CD4-positive, alpha-beta T cell (primary cell): ENCODE data around the gene SCUBE1. TPM values are rescaled to one million over a fixed set of nuclear protein-coding genes. Genes with fewer than 3 reads are reported as not detected.

Source experiments
- ATAC-seq: fragments of 200-7000 bp; cut with Tn5 transposase; one replicate; pipeline ENCODE4 v1.10.0; 2022; ENCODE audit warnings: mild to moderate bottlenecking; ENCODE audit not compliant: poor library complexity
- CTCF ChIA-PET: fragments of 350-600 bp; sonication (Branson Sonifier 250); formaldehyde crosslinking; loops from one replicate; lab custom pipeline; 2021; ENCODE audit warnings: antibody characterized with exemption, inconsistent platforms; lab: Charles Lee
- POLR2A ChIA-PET: fragments of 350-600 bp; sonication (Branson Sonifier 250); formaldehyde crosslinking; loops from one replicate; lab custom pipeline; 2021; ENCODE audit warnings: antibody characterized with exemption, inconsistent platforms; lab: Charles Lee
- DNase-seq, 14 experiments: peaks; one replicate each; pipeline ENCODE4 v3.0.0-alpha.2; 2013 to 2020; ENCODE audit warnings: mixed read lengths in 2 of 14
- H3K27ac ChIP-seq, 2 donors: one replicate each; pipeline versions ENCODE4 v1.5.1 to v1.7.0; 2013; ENCODE audit warnings: low read length in 2 of 2, low read depth in 1 of 2, mild to moderate bottlenecking in 1 of 2
- H3K27me3 ChIP-seq, 2 experiments: 1 replicate in 1 of 2; 2 replicates in 1 of 2; pipeline versions ENCODE4 v1.6.1 to v1.7.0; 2013; ENCODE audit warnings: low read length in 2 of 2, control low read depth in 1 of 2, mild to moderate bottlenecking in 1 of 2, moderate library complexity in 1 of 2; ENCODE audit not compliant: insufficient read depth in 2 of 2, control insufficient read depth in 1 of 2
- H3K36me3 ChIP-seq: one replicate; pipeline ENCODE4 v1.6.1; 2013; ENCODE audit warnings: low read length, control low read depth; ENCODE audit not compliant: insufficient read depth
- H3K4me1 ChIP-seq: one replicate; pipeline ENCODE4 v1.6.1; 2013; ENCODE audit warnings: low read length, control low read depth; ENCODE audit not compliant: insufficient read depth
- H3K4me3 ChIP-seq: one replicate; pipeline ENCODE4 v1.5.1; 2013; ENCODE audit warnings: mild to moderate bottlenecking, low read length, moderate library complexity
- H3K9me3 ChIP-seq, 2 experiments: 1 replicate in 1 of 2; 2 replicates in 1 of 2; pipeline versions ENCODE4 v1.6.1 to v1.7.0; 2013; ENCODE audit warnings: low read length in 2 of 2, mild to moderate bottlenecking in 2 of 2, control low read depth in 1 of 2, moderate library complexity in 1 of 2; ENCODE audit not compliant: control insufficient read depth in 1 of 2, insufficient read depth in 1 of 2
- H3K27ac Mint-ChIP-seq: one replicate; pipeline ENCODE4 v1.8.0; 2020; ENCODE audit warnings: mixed read lengths
- H3K27me3 Mint-ChIP-seq: one replicate; pipeline ENCODE4 v1.8.0; 2021; ENCODE audit warnings: mixed read lengths
- H3K36me3 Mint-ChIP-seq: one replicate; pipeline ENCODE4 v1.8.0; 2021; ENCODE audit warnings: low read depth, mixed read lengths
- H3K4me1 Mint-ChIP-seq: one replicate; pipeline ENCODE4 v1.8.0; 2021; ENCODE audit warnings: low read depth, mixed read lengths
- H3K4me3 Mint-ChIP-seq: one replicate; pipeline ENCODE4 v1.8.0; 2020; ENCODE audit warnings: mild to moderate bottlenecking, mixed read lengths
- H3K9me3 Mint-ChIP-seq: one replicate; pipeline ENCODE4 v1.8.0; 2020; ENCODE audit warnings: mixed read lengths
- CTCF ChIP-seq: fragments of 200-600 bp; IDR thresholded peaks from one replicate; pipeline ENCODE4 v1.8.0; 2022; ENCODE audit warnings: antibody characterized with exemption, mild to moderate bottlenecking
- intact Hi-C, 2 experiments: fragments of 100-400 bp; cut with DNase I in 1 of 2; cut with micrococcal nuclease in 1 of 2; formaldehyde crosslinking; loops; one replicate each; pipeline versions ENCODE4 v1.15.1 to v1.9.0; 2023 to 2025; cut with DNase I, micrococcal nuclease
- total RNA-seq, 174 experiments: library from RNA in 2 of 174; stranded (reverse) in 2 of 174; gene quantifications; one replicate each; pipeline ENCODE4 v1.2.3 and lab custom pipeline; 2021 to 2026

Gene SCUBE1
- total RNA-seq, 2 experiments from 2014 or later, result not detected

GRCh38 chr22:43331698-43332097 is 11.5 kb downstream of the SCUBE1 start:
- Mint-ChIP-seq H3K36me3 (no peaks in the 10 kb centered on the region), H3K4me1 (no peaks in the 10 kb centered on the region), H3K27ac (no peak overlapping the region), H3K9me3 (no peaks in the 10 kb centered on the region), H3K4me3 (no peak overlapping the region), H3K27me3 (peaks cover 3% of the 10 kb centered on the region)
- intact Hi-C loops, result no loop called here
- ChIA-PET POLR2A (no interaction called here), CTCF (interaction anchor here (1.5 kb wide), 1 partner anchor 15 kb away, joined by 6 read pairs; no protein-coding TSS in a partner anchor)
- H3K36me3 ChIP-seq, result no peaks in the 10 kb centered on the region
- H3K27ac ChIP-seq, result no peak overlapping the region
- DNase-seq (no peak), ATAC-seq (no peak)
- H3K9me3 ChIP-seq, result no peaks in the 10 kb centered on the region
- no peak for TF ChIP-seq CTCF
- H3K27me3 ChIP-seq, result no peaks in the 10 kb centered on the region
- no peaks in the 10 kb centered on the region for H3K4me1 ChIP-seq
- H3K4me3 ChIP-seq, result no peak overlapping the region

- Histone ChIP-seq H3K36me3 (no peaks in the 10 kb centered on the region), H3K27me3 (no peaks in the 10 kb centered on the region), H3K4me1 (no peaks in the 10 kb centered on the region), H3K27ac (no peak overlapping the region), H3K4me3 (no peak overlapping the region), H3K9me3 (no peaks in the 10 kb centered on the region)
- ChIA-PET POLR2A (no interaction called here), CTCF (no interaction called here)
- peaks cover 8% of the 10 kb centered on the region for H3K27me3 Mint-ChIP-seq
- no peak for ATAC-seq
- H3K9me3 Mint-ChIP-seq, result no peaks in the 10 kb centered on the region
- no peak overlapping the region for H3K4me3 Mint-ChIP-seq
- no peaks in the 10 kb centered on the region for H3K4me1 Mint-ChIP-seq
- no peaks in the 10 kb centered on the region for H3K36me3 Mint-ChIP-seq
- no peak for TF ChIP-seq CTCF
- no peak for DNase-seq
- intact Hi-C loops, result no loop called here
- H3K27ac Mint-ChIP-seq, result no peak overlapping the region
These were observed 12.1 kb downstream of the SCUBE1 start for GRCh38 chr22:43331069-43331451.

- ChIA-PET CTCF (no interaction called here), POLR2A (no interaction called here)
- Histone ChIP-seq H3K4me1 (no peaks in the 10 kb centered on the region), H3K4me3 (no peak overlapping the region), H3K36me3 (no peaks in the 10 kb centered on the region), H3K27me3 (no peaks in the 10 kb centered on the region), H3K9me3 (no peaks in the 10 kb centered on the region), H3K27ac (no peak overlapping the region)
- Mint-ChIP-seq H3K27ac (no peak overlapping the region), H3K36me3 (no peaks in the 10 kb centered on the region), H3K4me1 (no peaks in the 10 kb centered on the region), H3K9me3 (no peaks in the 10 kb centered on the region), H3K27me3 (peaks cover 8% of the 10 kb centered on the region), H3K4me3 (no peak overlapping the region)
- intact Hi-C loops, result no loop called here
- no peak for TF ChIP-seq CTCF
- DNase-seq (no peak), ATAC-seq (no peak)
These were observed 12.7 kb downstream of the SCUBE1 start for GRCh38 chr22:43330178-43331068.
